ENCODE measurements around the gene NHLRC4. TPM values are rescaled to one million over a fixed set of nuclear protein-coding genes. Genes with fewer than 3 reads are reported as not detected.

The NHLRC4 gene
- polyA plus RNA-seq, 1 of the 3 experiments (the other 2 are of a cell fraction), result 0.69 TPM

DNA sequence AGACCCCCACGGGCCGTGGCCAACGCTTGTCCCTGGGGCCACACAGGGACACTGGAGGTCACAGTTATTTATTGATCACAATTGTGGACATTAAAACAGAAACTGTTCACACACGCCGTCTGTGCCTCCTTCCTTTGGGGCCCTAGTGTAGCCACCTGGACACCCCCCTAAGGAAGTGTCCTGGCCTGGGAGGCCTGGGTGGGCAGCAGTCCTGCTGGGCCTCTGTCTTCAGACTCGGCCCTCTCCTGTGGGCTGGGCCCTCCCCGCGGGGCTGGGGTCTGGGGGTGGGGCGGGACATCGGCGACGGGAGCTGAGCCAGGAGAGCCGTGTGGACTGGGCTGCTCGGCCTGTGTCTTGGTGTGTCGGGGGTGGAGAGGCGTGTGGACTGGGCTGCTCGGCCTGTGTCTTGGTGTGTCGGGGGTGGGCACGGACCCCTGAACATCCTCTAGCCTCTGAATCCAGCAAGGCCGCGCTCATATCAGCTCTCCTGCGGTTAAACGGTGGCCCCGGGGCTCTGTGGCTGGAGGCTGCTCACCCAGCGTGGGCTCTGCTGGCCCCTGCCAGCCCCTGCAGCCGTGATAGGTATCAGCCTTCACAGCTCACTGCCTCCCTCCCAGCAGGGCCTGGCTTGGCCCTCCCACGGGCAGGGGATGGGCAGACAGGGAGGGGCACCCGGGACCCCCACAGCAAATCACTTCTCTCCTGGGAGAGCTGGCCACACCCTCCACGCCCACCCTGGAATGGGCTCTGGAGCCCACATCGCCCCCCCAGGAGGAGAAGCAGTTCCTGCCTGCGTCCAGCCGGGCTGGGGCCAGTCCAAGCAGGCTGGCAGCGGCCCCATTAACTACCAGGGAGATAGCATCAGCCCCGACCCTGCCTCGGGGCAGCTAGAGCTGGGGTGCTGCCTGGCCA, 1.1 kb upstream of the NHLRC4 start:
- Histone ChIP-seq H3K4me3 (ENCODE audit: low read depth in 2 of 2, low read length in 1 of 2) (no peak overlapping the region; a peak in 1 of 4 replicates), H4K20me1 (ENCODE audit: insufficient read depth) (no peaks in the 10 kb centered on the region), H3F3A (replicated peaks; ENCODE audit: insufficient read depth) (no peaks in the 10 kb centered on the region), H3K27ac (ENCODE audit: low read depth in 2 of 2, low read length in 1 of 2) (peak overlapping the region in 1 of 2 experiments; percentile 95; a peak in 2 of 4 replicates), H2AFZ (ENCODE audit: low read depth) (peak overlapping the region; percentile 68; the same call in 1 of the 2 replicates), H3K36me3 (replicated peaks in 1 of 2; ENCODE audit: control insufficient read depth in 1 of 2, insufficient read depth in 2 of 2, low read length in 1 of 2) (no peaks in the 10 kb centered on the region), H3K9ac (no peak overlapping the region), H3K79me2 (ENCODE audit: insufficient read depth) (peaks cover 8% of the 10 kb centered on the region; the same call in 1 of the 2 replicates), H3K9me2 (no peaks in the 10 kb centered on the region), H3K4me2 (peak overlapping the region; percentile 57; the same call in 1 of the 2 replicates), H3K27me3 (ENCODE audit: insufficient read depth) (peaks cover 11% of the 10 kb centered on the region), H3K9me3 (no peaks in the 10 kb centered on the region), H3K4me1 (ENCODE audit: control insufficient read depth in 1 of 2, insufficient read depth in 2 of 2, low read depth in 1 of 2, low read length in 1 of 2) (peaks cover 11 to 50% of the 10 kb centered on the region in 2 experiments; a peak in 2 of 4 replicates)
- POLR2A ChIA-PET, result interaction anchor here (0.9 to 2.0 kb wide), 10 partner anchors 9 to 185 kb away, joined by 3 to 12 read pairs (median 4); partner anchors contain the start of gene CAPN15
- CTCF ChIA-PET, result interaction anchor here (0.8 to 1.5 kb wide), 6 partner anchors 9 to 385 kb away, joined by 3 to 6 read pairs (median 3); partner anchors contain the start of gene HBQ1
- peak; percentile 98 for DNase-seq
- WGBS (ENCODE audit: low lambda C conversion rate), result 43% methylated on average over 23 of the region's 35 CpGs
- TF ChIP-seq EZH2phosphoT487 (IDR thresholded peaks at IDR 0.05; ENCODE audit: borderline replicate concordance, low read depth), result no peak
- no peak for TF ChIP-seq TAF1 (IDR thresholded peaks at IDR 0.05; ENCODE audit: borderline replicate concordance, low read depth, low read length)
- no peak for TF ChIP-seq SIN3A (IDR thresholded peaks at IDR 0.05; ENCODE audit: borderline replicate concordance, low read depth, low read length)
- no peak for TF ChIP-seq TCF12 (IDR thresholded peaks at IDR 0.05)
- no peak for TF ChIP-seq RAD21 (IDR thresholded peaks at IDR 0.05; ENCODE audit: low read length)
- 0 out of 2 replicates have a peak, but pooled peaks have one; percentile 28 for TF ChIP-seq NFIC (IDR thresholded peaks at IDR 0.05; ENCODE audit: borderline replicate concordance)
- TF ChIP-seq, protein P1, sequence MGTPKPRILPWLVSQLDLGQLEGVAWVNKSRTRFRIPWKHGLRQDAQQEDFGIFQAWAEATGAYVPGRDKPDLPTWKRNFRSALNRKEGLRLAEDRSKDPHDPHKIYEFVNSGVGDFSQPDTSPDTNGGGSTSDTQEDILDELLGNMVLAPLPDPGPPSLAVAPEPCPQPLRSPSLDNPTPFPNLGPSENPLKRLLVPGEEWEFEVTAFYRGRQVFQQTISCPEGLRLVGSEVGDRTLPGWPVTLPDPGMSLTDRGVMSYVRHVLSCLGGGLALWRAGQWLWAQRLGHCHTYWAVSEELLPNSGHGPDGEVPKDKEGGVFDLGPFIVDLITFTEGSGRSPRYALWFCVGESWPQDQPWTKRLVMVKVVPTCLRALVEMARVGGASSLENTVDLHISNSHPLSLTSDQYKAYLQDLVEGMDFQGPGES (IDR thresholded peaks at IDR 0.05; ENCODE audit: low read depth, low read length), result no peak
- TF ChIP-seq, protein P2, sequence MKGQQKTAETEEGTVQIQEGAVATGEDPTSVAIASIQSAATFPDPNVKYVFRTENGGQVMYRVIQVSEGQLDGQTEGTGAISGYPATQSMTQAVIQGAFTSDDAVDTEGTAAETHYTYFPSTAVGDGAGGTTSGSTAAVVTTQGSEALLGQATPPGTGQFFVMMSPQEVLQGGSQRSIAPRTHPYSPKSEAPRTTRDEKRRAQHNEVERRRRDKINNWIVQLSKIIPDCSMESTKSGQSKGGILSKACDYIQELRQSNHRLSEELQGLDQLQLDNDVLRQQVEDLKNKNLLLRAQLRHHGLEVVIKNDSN (IDR thresholded peaks at IDR 0.05; ENCODE audit: borderline replicate concordance, low read depth), result no peak
- TF ChIP-seq, protein P3, sequence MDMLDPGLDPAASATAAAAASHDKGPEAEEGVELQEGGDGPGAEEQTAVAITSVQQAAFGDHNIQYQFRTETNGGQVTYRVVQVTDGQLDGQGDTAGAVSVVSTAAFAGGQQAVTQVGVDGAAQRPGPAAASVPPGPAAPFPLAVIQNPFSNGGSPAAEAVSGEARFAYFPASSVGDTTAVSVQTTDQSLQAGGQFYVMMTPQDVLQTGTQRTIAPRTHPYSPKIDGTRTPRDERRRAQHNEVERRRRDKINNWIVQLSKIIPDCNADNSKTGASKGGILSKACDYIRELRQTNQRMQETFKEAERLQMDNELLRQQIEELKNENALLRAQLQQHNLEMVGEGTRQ (IDR thresholded peaks at IDR 0.05; ENCODE audit: borderline replicate concordance, low read depth, low read length), result no peak
- TF ChIP-seq, protein P4, sequence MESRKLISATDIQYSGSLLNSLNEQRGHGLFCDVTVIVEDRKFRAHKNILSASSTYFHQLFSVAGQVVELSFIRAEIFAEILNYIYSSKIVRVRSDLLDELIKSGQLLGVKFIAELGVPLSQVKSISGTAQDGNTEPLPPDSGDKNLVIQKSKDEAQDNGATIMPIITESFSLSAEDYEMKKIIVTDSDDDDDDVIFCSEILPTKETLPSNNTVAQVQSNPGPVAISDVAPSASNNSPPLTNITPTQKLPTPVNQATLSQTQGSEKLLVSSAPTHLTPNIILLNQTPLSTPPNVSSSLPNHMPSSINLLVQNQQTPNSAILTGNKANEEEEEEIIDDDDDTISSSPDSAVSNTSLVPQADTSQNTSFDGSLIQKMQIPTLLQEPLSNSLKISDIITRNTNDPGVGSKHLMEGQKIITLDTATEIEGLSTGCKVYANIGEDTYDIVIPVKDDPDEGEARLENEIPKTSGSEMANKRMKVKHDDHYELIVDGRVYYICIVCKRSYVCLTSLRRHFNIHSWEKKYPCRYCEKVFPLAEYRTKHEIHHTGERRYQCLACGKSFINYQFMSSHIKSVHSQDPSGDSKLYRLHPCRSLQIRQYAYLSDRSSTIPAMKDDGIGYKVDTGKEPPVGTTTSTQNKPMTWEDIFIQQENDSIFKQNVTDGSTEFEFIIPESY (IDR thresholded peaks at IDR 0.05; ENCODE audit: borderline replicate concordance, low read depth), result no peak
- peak; percentile 71; the same call in 1 of the 2 replicates for TF ChIP-seq MXI1 (IDR thresholded peaks at IDR 0.05; ENCODE audit: low read depth, low read length)
- peak; percentile 98 for TF ChIP-seq GATA2 (CRISPR knock-in tag; IDR thresholded peaks at IDR 0.05)
- TF ChIP-seq FOXJ3 (CRISPR knock-in tag; IDR thresholded peaks at IDR 0.05), result peak; percentile 62
- TF ChIP-seq EP300 (IDR thresholded peaks at IDR 0.05; ENCODE audit: borderline replicate concordance in 1 of 2, low read depth in 1 of 2, low read length in 1 of 2), result peak in 1 of 2 experiments; percentile 66; a peak in 1 of 4 replicates
- peak; percentile 79 for TF ChIP-seq CHD2 (IDR thresholded peaks at IDR 0.05; ENCODE audit: low read length, partially characterized antibody)
- TF ChIP-seq RCOR1 (IDR thresholded peaks at IDR 0.05; ENCODE audit: low read length), result peak; percentile 62; the same call in 1 of the 2 replicates
- TF ChIP-seq POLR2AphosphoS5 (IDR thresholded peaks at IDR 0.05; ENCODE audit: low read depth, low read length), result no peak
- no peak for TF ChIP-seq RXRA (IDR thresholded peaks at IDR 0.05; ENCODE audit: borderline replicate concordance, low read depth)
- TF ChIP-seq, protein P5, sequence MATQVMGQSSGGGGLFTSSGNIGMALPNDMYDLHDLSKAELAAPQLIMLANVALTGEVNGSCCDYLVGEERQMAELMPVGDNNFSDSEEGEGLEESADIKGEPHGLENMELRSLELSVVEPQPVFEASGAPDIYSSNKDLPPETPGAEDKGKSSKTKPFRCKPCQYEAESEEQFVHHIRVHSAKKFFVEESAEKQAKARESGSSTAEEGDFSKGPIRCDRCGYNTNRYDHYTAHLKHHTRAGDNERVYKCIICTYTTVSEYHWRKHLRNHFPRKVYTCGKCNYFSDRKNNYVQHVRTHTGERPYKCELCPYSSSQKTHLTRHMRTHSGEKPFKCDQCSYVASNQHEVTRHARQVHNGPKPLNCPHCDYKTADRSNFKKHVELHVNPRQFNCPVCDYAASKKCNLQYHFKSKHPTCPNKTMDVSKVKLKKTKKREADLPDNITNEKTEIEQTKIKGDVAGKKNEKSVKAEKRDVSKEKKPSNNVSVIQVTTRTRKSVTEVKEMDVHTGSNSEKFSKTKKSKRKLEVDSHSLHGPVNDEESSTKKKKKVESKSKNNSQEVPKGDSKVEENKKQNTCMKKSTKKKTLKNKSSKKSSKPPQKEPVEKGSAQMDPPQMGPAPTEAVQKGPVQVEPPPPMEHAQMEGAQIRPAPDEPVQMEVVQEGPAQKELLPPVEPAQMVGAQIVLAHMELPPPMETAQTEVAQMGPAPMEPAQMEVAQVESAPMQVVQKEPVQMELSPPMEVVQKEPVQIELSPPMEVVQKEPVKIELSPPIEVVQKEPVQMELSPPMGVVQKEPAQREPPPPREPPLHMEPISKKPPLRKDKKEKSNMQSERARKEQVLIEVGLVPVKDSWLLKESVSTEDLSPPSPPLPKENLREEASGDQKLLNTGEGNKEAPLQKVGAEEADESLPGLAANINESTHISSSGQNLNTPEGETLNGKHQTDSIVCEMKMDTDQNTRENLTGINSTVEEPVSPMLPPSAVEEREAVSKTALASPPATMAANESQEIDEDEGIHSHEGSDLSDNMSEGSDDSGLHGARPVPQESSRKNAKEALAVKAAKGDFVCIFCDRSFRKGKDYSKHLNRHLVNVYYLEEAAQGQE (IDR thresholded peaks at IDR 0.05; ENCODE audit: low read depth, low read length), result no peak
- no peak for TF ChIP-seq SMC3 (IDR thresholded peaks at IDR 0.05; ENCODE audit: low read depth, low read length)
